HFFc6 (cell line): ENCODE results near the gene KRT37. TPM values are rescaled to one million over a fixed set of nuclear protein-coding genes. Genes with fewer than 3 reads are reported as not detected.
A peak's percentile ranks its signal among the peaks of the same experiment; 100 is the strongest.

ENCODE experiments used
- DNase-seq: peaks from one replicate; pipeline ENCODE4 v3.0.0-alpha.2; 2018
- H3K27ac Mint-ChIP-seq: 2 replicates; pipeline ENCODE4 v1.8.0; 2020; ENCODE audit warnings: mild to moderate bottlenecking, mixed read lengths
- H3K27me3 Mint-ChIP-seq: 2 replicates; pipeline ENCODE4 v1.8.0; 2021; ENCODE audit warnings: mild to moderate bottlenecking, moderate library complexity, mixed read lengths; ENCODE audit not compliant: insufficient read depth
- H3K36me3 Mint-ChIP-seq: 2 replicates; pipeline ENCODE4 v1.8.0; 2021; ENCODE audit warnings: low read depth, mixed read lengths
- H3K4me1 Mint-ChIP-seq: 2 replicates; pipeline ENCODE4 v1.8.0; 2020; ENCODE audit warnings: low read depth, mixed read lengths
- H3K4me3 Mint-ChIP-seq: 2 replicates; pipeline ENCODE4 v1.8.0; 2020; ENCODE audit warnings: mild to moderate bottlenecking, moderate library complexity, mixed read lengths
- H3K9me3 Mint-ChIP-seq: 2 replicates; pipeline ENCODE4 v1.8.0; 2020; ENCODE audit warnings: mild to moderate bottlenecking, mixed read lengths
- CTCF ChIP-seq: fragments of 200-600 bp; sonication (generic); IDR thresholded peaks from 2 replicates; pipeline ENCODE4 v1.5.0; 2021; ENCODE audit warnings: antibody characterized with exemption, mild to moderate bottlenecking
- total RNA-seq, 6 experiments: library from RNA; stranded (reverse); fragmentation: NEBNext Ultra II Directional; extraction: Animal tissue kit (Norgen Biotek cat#: 25700); gene quantifications; 2 replicates in 1 of 6; 3 replicates in 5 of 6; pipeline ENCODE4 v1.2.3, GENCODE V29; 2021

KRT37 gene
- total RNA-seq, 6 experiments from 2014 or later, result not detected

- no peaks in the 10 kb centered on the region for H3K27me3 Mint-ChIP-seq
- no peaks in the 10 kb centered on the region; the same call in 1 of the 2 replicates for H3K36me3 Mint-ChIP-seq
- peak overlapping the region; percentile 88 for H3K27ac Mint-ChIP-seq
- TF ChIP-seq CTCF, result no peak
- peak; percentile 62 for DNase-seq
- no peaks in the 10 kb centered on the region for H3K9me3 Mint-ChIP-seq
- H3K4me1 Mint-ChIP-seq, result peaks cover 87% of the 10 kb centered on the region
- H3K4me3 Mint-ChIP-seq, result peak overlapping the region; percentile 57; the same call in 1 of the 2 replicates
These were observed 8.5 kb downstream of the KRT37 start for GRCh38 chr17:41415833-41416335.

GRCh38 chr17:41415411-41415810 is 9.0 kb downstream of the KRT37 start:
- peak overlapping the region; percentile 88 for H3K27ac Mint-ChIP-seq

DNA sequence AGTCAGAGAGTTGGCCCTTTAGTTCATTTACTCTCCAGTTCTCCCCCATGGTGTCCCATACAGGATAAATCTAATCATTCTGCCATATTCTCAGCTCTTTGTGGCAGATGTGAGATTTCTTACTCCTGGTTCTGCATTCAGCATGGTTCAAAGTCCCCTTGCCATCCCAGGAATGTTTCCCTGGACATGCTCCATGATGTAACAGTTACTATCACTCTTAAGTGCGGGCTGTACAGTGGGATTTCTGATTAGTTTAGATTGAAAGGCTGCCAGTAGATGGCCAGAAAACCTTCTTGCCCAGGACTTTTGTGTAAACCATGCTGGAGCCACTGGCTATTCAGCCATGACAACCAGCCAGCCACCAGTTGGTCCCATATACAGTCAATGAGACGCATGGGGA is 10.4 kb downstream of the KRT37 start:
- Mint-ChIP-seq H3K27me3 (no peaks in the 10 kb centered on the region), H3K4me3 (no peak overlapping the region), H3K9me3 (no peaks in the 10 kb centered on the region), H3K4me1 (peaks cover 71% of the 10 kb centered on the region), H3K36me3 (no peaks in the 10 kb centered on the region; the same call in 1 of the 2 replicates), H3K27ac (no peak overlapping the region)
- no peak for DNase-seq
- no peak for TF ChIP-seq CTCF

More at GRCh38 chr17:41415411-41415810, 9.0 kb downstream of the KRT37 start:
- Mint-ChIP-seq H3K36me3 (no peaks in the 10 kb centered on the region; the same call in 1 of the 2 replicates), H3K4me1 (peaks cover 82% of the 10 kb centered on the region), H3K27me3 (no peaks in the 10 kb centered on the region), H3K9me3 (no peaks in the 10 kb centered on the region), H3K4me3 (no peak overlapping the region)
- DNase-seq, result no peak
- no peak for TF ChIP-seq CTCF

GRCh38 chr17:41413353-41413957 is 10.9 kb downstream of the KRT37 start:
- no peaks in the 10 kb centered on the region for H3K27me3 Mint-ChIP-seq
- H3K36me3 Mint-ChIP-seq, result no peaks in the 10 kb centered on the region; the same call in 1 of the 2 replicates
- no peak for DNase-seq
- peak overlapping the region; percentile 40; the same call in 1 of the 2 replicates for H3K27ac Mint-ChIP-seq
- no peak for TF ChIP-seq CTCF
- no peak overlapping the region for H3K4me3 Mint-ChIP-seq
- peaks cover 68% of the 10 kb centered on the region for H3K4me1 Mint-ChIP-seq
- H3K9me3 Mint-ChIP-seq, result no peaks in the 10 kb centered on the region

DNA sequence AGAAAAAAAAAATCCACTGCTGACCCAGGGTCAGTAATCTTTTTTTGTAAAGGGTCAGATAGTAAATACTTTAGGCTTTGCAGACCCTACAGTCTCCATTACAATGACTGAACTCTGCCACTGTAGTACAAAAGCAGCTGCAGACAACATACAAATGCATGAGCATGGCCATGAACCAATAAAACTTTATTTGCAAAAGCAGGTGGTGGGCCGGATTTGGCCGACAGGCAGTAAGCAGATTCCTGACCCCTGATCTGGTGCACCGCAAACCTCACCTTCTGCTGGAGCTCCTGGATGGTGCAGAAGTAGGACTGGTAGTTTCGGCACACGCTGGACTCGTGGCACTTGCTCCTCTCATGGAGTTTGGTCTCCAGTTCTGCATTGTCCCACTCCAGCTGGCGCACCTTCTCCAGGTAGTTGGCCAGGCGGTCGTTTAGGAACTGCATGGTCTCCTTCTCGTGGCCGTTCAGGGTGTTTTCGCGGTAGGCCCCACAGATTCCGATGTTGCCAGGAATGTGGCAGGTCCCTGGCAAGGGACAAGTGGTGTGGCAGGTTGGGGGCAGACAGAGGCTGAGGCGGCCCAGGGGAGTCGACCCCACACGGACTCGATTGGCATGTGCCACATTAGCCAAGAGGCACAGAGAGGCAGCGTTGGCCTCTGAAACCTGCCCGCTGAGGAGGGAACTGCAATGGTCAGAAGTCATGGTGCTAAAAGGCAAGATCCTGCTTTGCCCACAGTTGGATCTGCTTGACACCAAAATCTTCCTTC is 13.1 kb downstream of the KRT37 start:
- no peak overlapping the region for H3K4me3 Mint-ChIP-seq
- H3K27me3 Mint-ChIP-seq, result no peaks in the 10 kb centered on the region; the same call in 1 of the 2 replicates
- no peak for DNase-seq
- H3K4me1 Mint-ChIP-seq, result peaks cover 50% of the 10 kb centered on the region
- no peak for TF ChIP-seq CTCF
- no peak overlapping the region for H3K27ac Mint-ChIP-seq
- no peaks in the 10 kb centered on the region; the same call in 1 of the 2 replicates for H3K36me3 Mint-ChIP-seq
- H3K9me3 Mint-ChIP-seq, result no peaks in the 10 kb centered on the region
